Measurements from ENCODE around the gene RNU6-9.

Gene RNU6-9

GRCh38 chr19:892243-892893 is 916 bp upstream of the RNU6-9 start:
- Histone ChIP-seq H3K9me3 (ENCODE audit: severe bottlenecking) (no peaks in the 10 kb centered on the region), H3K27ac (peak overlapping the region; percentile 97), H3K36me3 (peaks cover 39% of the 10 kb centered on the region), H3K27me3 (ENCODE audit: insufficient read depth, low read depth, severe bottlenecking) (no peaks in the 10 kb centered on the region), H3K4me3 (ENCODE audit: low read depth, low read length) (peak overlapping the region; percentile 50)
- TF ChIP-seq CTCF (IDR thresholded peaks at IDR 0.05; ENCODE audit: low read depth, low read length) = no peak
- DNase-seq = no peak

DNA sequence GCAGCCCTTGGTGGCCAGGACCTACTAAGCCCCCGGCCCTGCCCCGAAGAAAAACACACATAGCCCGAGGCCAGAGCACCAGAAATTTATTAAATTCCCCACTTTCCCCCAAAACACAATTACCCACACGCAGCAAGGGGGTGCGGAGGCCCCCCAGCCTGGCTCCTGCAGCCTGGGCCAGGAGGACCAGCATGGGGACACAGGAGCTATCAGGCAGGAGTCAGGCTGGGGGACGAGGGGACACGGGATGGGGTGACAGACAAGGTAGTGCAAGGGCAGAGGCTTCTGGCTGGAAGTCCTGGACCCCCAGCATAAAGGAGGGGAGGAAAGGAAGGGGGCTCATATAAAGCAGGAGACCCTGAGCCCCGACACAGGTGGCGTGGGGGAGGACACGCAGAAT is 3.1 kb downstream of the RNU6-9 start:
- no peak for DNase-seq
- Histone ChIP-seq H3K36me3 (peaks cover 14% of the 10 kb centered on the region), H3K9me3 (ENCODE audit: severe bottlenecking) (no peaks in the 10 kb centered on the region), H3K27ac (no peak overlapping the region), H3K27me3 (ENCODE audit: insufficient read depth, low read depth, severe bottlenecking) (no peaks in the 10 kb centered on the region), H3K4me3 (ENCODE audit: low read depth, low read length) (no peak overlapping the region)
- no peak for TF ChIP-seq CTCF (IDR thresholded peaks at IDR 0.05; ENCODE audit: low read depth, low read length)

DNA sequence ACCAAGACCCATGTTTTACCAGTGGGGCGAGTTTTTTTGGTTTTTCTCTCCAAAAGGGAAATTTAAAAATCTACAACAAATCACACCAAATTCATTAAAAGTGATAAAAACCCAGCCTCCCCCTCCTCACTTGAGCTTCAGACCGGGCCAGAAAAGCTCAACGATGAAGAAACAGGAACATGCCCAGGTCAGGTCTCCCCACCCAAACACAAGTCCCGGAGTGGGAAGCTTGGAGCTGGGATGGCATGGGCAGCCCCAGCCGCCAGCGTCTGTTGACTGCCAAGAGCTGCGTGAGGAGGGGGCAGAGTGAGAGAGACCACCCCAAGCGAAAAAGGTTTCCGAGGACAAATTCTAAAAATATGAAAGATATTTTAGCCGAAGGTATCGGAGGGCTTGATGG is 3.7 kb downstream of the RNU6-9 start:
- Histone ChIP-seq H3K4me3 (ENCODE audit: low read depth, low read length) (no peak overlapping the region), H3K9me3 (ENCODE audit: severe bottlenecking) (no peaks in the 10 kb centered on the region), H3K36me3 (peaks cover 18% of the 10 kb centered on the region), H3K27ac (no peak overlapping the region), H3K27me3 (ENCODE audit: insufficient read depth, low read depth, severe bottlenecking) (no peaks in the 10 kb centered on the region)
- TF ChIP-seq CTCF (IDR thresholded peaks at IDR 0.05; ENCODE audit: low read depth, low read length) = no peak
- DNase-seq = no peak

GRCh38 chr19:897442-898039 is 4.3 kb downstream of the RNU6-9 start:
- peaks cover 18% of the 10 kb centered on the region for H3K36me3 ChIP-seq
- H3K4me3 ChIP-seq (ENCODE audit: low read depth, low read length) = no peak overlapping the region
- TF ChIP-seq CTCF (IDR thresholded peaks at IDR 0.05; ENCODE audit: low read depth, low read length) = peak; percentile 78
- no peaks in the 10 kb centered on the region for H3K9me3 ChIP-seq (ENCODE audit: severe bottlenecking)
- no peak overlapping the region for H3K27ac ChIP-seq
- no peak for DNase-seq
- H3K27me3 ChIP-seq (ENCODE audit: insufficient read depth, low read depth, severe bottlenecking) = no peaks in the 10 kb centered on the region

DNA sequence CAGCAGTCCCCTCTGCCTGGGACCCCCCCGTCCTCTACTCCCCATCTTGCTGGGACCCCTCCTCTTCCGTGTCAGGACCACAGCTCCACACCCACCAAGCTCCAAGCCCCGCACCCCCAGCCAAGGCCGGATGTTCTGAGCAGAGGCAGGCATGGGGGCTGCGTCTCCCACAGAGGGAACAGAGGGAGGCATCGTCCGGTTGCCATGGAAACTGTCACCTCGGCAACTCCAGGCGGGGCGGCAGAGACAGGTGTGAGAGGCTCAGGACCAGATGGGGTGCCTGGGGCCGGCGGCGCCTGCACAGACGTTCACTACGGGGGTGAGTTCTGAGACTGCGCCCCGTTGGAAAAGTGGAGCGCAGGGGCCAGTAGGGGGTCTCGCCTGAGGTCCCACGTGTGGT is 5.4 kb downstream of the RNU6-9 start:
- DNase-seq = no peak
- Histone ChIP-seq H3K27me3 (ENCODE audit: insufficient read depth, low read depth, severe bottlenecking) (no peaks in the 10 kb centered on the region), H3K36me3 (peaks cover 18% of the 10 kb centered on the region), H3K27ac (no peak overlapping the region), H3K4me3 (ENCODE audit: low read depth, low read length) (no peak overlapping the region), H3K9me3 (ENCODE audit: severe bottlenecking) (no peaks in the 10 kb centered on the region)
- no peak for TF ChIP-seq CTCF (IDR thresholded peaks at IDR 0.05; ENCODE audit: low read depth, low read length)
